Uterus (tissue), 4 donors: ENCODE measurements around the gene MTREX. TPM values are rescaled to one million over a fixed set of nuclear protein-coding genes. Genes with fewer than 3 reads are reported as not detected.

ENCODE experiments used
- DNase-seq, 2 donors: peaks; one replicate each; pipeline ENCODE4 v3.0.0-alpha.2; 2019 to 2020
- H3K27ac ChIP-seq, 2 donors: fragments of 200-600 bp; sonication (generic); 1 replicate in 1 of 2; 2 replicates in 1 of 2; pipeline ENCODE4 v1.5.1; 2016 to 2018
- H3K27me3 ChIP-seq, 2 donors: fragments of 200-600 bp; sonication (generic); one replicate each; pipeline ENCODE4 v1.5.1; 2018 to 2019; ENCODE audit warnings: control low read depth in 1 of 2
- H3K36me3 ChIP-seq, 2 donors: fragments of 200-600 bp; sonication (generic); one replicate each; pipeline ENCODE4 v1.5.1; 2019; ENCODE audit warnings: control low read depth in 1 of 2
- H3K4me1 ChIP-seq, 2 donors: fragments of 200-600 bp; sonication (generic); one replicate each; pipeline ENCODE4 v1.5.1; 2018 to 2019; ENCODE audit warnings: control low read depth in 1 of 2
- H3K4me3 ChIP-seq, 2 donors: fragments of 200-600 bp; sonication (generic); 1 replicate in 1 of 2; 2 replicates in 1 of 2; pipeline ENCODE4 v1.5.1; 2018 to 2019; ENCODE audit warnings: mild to moderate bottlenecking in 1 of 2
- H3K9me3 ChIP-seq, 2 donors: fragments of 200-600 bp; sonication (generic); one replicate each; pipeline ENCODE4 v1.5.1; 2019; ENCODE audit warnings: control low read depth in 1 of 2
- CTCF ChIP-seq, 4 experiments: fragments of 200-600 bp in 2 of 4; fragments of 450-650 bp in 2 of 4; sonication (generic) in 2 of 4; IDR thresholded peaks; one replicate each; pipeline ENCODE4 v1.5.1; 2016 to 2019; ENCODE audit warnings: antibody characterized with exemption in 4 of 4, mild to moderate bottlenecking in 2 of 4, moderate library complexity in 1 of 4
- POLR2A ChIP-seq, 2 donors: fragments of 450-650 bp; IDR thresholded peaks; one replicate each; pipeline ENCODE4 v1.6.1; 2016; ENCODE audit warnings: antibody characterized with exemption in 2 of 2, mild to moderate bottlenecking in 1 of 2, moderate library complexity in 1 of 2
- intact Hi-C: fragments of 100-400 bp; cut with DNase I; formaldehyde crosslinking; loops from one replicate; pipeline ENCODE4 v1.15.1; 2023; ENCODE audit warnings: low total_unique reads
- total RNA-seq, 4 donors: library from RNA; depleted of rRNA in 3 of 4; stranded (reverse); fragments of >200 nt in 3 of 4; gene quantifications; one replicate each; pipeline versions ENCODE4 v1.1.0 to v1.2.4, GENCODE V29; 2014 to 2023
- donor health status: DM: yes; HTN: yes; CAD: no.

Gene MTREX
- total RNA-seq, 4 donors from 2014 or later: 30.0 to 138 (median 59.2) TPM

GRCh38 chr5:55372130-55372925 lies 64.5 kb downstream of the MTREX start:
- TF ChIP-seq POLR2A (IDR thresholded peaks at IDR 0.05) (no peak), CTCF (IDR thresholded peaks at IDR 0.05) (no peak)
- Histone ChIP-seq H3K36me3 (no peaks in the 10 kb centered on the region), H3K4me3 (no peak overlapping the region), H3K27ac (no peak overlapping the region), H3K9me3 (no peaks in the 10 kb centered on the region), H3K27me3 (no peaks in the 10 kb centered on the region), H3K4me1 (no peaks in the 10 kb centered on the region)
- DNase-seq: no peak
- intact Hi-C loops: no loop called here

DNA sequence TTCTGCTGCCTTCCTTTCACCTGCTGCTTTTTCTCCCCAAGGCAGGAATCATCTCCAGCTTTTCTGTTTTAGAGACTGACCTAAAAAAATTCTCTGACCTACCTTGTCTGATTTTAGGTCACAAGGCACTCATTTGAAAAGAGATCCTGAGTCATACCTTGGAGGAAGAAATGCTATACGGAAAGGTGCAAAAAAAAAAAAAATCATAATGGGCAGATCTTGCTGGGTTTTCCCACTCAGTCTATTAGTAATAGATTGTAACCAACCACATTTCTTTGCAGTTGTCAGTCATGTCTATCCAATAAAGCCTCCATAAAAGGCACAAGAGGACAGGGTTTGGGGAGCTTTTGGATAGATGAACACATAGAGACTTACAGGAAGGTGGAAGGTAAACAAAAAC lies 70.0 kb downstream of the MTREX start:
- Histone ChIP-seq H3K4me1 (no peaks in the 10 kb centered on the region), H3K4me3 (no peak overlapping the region), H3K27ac (no peak overlapping the region), H3K36me3 (no peaks in the 10 kb centered on the region), H3K27me3 (no peaks in the 10 kb centered on the region), H3K9me3 (no peaks in the 10 kb centered on the region)
- no peak for TF ChIP-seq POLR2A (IDR thresholded peaks at IDR 0.05)
- TF ChIP-seq CTCF (IDR thresholded peaks at IDR 0.05): no peak
- intact Hi-C loops: no loop called here
- DNase-seq: no peak

DNA sequence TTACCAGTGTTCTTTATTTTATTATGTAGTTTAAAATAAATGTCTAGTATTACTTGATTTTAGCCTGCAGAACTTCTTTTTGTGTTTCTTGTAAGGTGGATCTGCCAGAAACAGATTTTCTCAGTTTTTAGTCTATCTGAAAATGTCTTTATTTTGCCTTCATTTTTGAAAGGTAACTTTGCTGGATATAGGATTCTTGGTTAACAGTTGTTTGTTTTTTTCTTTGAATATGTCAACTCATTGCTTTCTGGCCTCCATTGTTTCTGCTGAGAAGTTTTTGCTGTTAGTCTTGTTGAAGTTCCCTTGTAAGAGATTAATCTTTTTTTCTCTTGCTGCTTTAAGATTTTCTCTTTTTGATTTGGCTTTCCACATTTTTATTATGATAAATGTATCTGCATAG lies 75.5 kb downstream of the MTREX start:
- Histone ChIP-seq H3K4me3 (no peak overlapping the region), H3K27ac (no peak overlapping the region), H3K4me1 (no peaks in the 10 kb centered on the region), H3K27me3 (no peaks in the 10 kb centered on the region), H3K9me3 (no peaks in the 10 kb centered on the region), H3K36me3 (no peaks in the 10 kb centered on the region)
- no peak for TF ChIP-seq CTCF (IDR thresholded peaks at IDR 0.05)
- no peak for TF ChIP-seq POLR2A (IDR thresholded peaks at IDR 0.05)
- intact Hi-C loops: no loop called here
- no peak for DNase-seq

DNA sequence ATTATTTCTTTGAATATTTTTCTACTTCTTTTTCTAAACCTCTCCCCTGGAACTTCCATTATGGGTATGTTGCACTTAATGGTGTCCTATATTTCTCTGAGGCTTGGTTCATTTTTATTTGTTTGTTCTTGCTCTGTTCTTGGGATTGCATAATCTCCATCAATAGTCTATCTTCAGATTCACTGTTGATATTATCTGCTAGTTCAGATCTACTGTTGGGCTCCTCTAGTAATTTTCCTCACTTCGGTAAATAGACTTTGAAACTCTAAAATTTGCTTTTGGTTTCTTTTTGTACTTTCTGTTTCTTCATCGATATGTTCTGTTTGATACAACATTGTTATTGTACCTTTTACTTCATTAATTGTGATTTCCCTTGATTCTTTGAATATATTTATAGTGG lies 76.3 kb downstream of the MTREX start:
- intact Hi-C loops: no loop called here

More for the DNA sequence above, 76.3 kb downstream of the MTREX start:
- no peak overlapping the region for H3K4me3 ChIP-seq
- no peaks in the 10 kb centered on the region for H3K4me1 ChIP-seq
- H3K27me3 ChIP-seq: no peaks in the 10 kb centered on the region
- H3K36me3 ChIP-seq: no peaks in the 10 kb centered on the region
- DNase-seq: no peak
- H3K27ac ChIP-seq: no peak overlapping the region
- H3K9me3 ChIP-seq: no peaks in the 10 kb centered on the region
- TF ChIP-seq POLR2A (IDR thresholded peaks at IDR 0.05) (no peak), CTCF (IDR thresholded peaks at IDR 0.05) (no peak)
